Epidermal melanocyte (primary cell): ENCODE results near the gene ZIC2.

Experiments used
- DNase-seq: peaks from one replicate; pipeline ENCODE4 v3.0.0; 2011; ENCODE audit warnings: low spot score; ENCODE audit not compliant: insufficient read length

The ZIC2 gene

DNA sequence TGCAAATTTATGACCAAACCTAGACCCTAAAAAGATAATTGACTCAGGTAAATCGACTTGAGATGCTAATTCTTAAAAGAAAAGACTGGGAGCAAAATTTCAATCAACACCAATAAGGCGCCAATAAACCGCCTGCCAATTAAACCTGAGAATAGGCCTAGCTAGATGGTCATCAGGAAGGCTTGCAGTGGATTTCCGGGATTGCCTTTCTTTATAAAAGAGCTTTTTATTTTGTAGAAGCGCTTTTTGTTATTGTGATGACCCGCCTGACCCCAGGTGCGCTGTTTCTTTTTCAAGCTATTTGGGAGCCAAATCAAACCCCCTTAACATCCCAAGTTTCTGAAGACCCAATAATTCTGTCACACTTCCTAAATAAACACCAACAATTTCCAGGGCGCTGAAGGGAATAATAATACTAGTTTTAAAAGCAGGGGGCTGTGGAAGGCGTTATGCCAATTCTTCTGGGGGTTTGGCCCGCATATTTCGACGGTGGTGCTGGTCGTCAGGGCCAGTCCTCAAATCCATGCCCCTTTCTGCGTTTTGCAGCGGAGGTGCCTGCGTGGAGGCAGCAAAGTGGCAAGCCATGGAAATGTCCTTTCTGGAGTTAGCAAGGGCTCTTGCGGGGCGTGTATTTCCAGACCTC lies 7.2 kb upstream of the ZIC2 start:
- DNase-seq: no peak

DNA sequence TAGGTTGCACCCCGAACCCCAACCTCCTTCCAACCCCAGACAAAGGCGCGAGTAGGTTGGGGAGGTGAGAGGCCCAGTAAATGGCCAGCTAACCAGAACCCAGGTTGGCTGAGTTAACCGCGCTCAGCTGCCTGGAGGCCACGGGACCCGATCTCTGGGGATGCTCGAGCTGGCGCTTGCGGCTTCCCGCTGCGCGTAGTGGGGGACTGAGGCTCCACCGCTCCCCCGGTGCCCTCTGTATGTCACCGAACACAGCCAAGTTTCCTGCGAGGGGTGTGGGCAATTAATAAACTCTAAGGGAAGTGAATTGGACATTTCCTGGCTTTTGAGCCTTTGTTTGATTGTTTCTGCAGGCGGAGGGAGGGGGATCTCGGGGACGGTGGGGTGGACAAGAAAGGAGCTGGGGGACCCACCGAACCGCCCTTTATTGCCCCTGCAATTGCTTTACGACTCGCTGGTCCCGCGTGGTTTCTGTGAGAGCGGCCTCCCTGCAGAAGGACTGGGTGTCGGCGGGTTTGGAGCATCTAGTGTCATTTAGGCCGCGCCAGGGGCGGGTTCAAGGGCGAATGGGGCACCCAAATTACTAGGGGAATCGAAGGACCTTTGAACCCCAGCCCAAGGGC lies 6.5 kb upstream of the ZIC2 start:
- no peak for DNase-seq

DNA sequence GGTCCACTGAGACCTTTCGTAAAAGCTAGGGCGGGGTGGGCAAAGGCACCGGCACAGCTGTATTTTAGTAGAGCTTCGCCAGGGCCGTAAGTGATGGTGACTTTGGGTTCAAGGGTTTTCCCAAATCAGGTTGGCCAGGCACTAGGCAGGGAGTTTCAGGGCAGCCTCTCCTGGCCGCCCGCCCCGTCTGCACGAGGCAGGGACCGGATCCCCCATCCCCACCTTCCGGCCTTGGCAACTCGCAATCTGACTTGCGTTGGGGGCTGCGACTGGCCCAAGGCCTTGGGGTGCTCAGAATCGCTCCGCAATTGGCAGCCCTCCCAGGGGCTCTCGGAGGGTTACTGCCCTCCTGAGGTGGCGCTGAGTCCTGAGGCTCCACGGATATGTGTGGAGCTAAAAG lies 6.0 kb upstream of the ZIC2 start:
- DNase-seq: no peak

DNA sequence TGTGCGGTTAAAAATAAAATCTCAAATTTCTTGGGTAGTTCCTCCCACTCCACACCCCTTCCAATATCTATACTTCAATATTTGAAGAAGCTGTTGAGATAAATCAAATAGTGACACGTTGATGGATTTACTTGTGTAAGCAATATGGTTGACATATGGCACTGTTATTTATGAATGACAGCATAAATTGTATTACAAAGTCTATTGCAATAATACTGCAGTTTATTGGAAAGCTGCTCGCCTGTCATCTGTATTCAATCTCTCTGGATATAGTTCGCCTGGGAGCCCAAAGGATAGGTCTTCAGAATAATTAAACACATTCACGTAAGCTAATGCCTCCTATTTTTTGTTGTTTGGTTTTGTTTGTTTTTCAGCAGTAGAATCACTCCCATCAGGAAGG lies 5.0 kb upstream of the ZIC2 start:
- DNase-seq: no peak

DNA sequence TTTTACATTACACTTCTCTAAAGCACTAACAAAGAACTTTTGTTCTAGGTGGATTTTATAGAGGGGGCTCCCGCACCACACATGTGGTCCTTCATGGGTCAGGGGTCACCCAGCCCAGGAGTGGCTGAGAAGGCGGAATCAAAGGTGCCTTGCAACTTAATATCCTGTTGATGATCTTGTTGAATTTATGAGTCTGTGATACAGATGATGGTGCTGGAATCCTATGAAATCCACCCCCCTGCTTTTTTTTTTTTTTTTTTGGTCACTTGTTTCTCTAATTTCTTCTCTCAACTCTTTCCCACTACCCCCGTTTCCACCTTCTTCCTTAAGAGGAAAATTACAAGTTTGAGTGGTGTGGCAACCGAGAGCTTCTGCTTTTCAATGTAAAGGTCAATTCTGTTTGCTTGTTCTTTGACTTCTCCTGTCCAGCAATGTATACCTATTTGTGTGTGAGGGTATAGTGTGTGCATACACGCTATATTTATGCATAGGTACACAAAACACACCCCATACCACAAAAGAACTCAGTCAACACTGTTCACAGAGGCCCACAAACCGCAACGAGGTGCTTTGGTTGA lies 4.2 kb upstream of the ZIC2 start:
- no peak for DNase-seq

DNA sequence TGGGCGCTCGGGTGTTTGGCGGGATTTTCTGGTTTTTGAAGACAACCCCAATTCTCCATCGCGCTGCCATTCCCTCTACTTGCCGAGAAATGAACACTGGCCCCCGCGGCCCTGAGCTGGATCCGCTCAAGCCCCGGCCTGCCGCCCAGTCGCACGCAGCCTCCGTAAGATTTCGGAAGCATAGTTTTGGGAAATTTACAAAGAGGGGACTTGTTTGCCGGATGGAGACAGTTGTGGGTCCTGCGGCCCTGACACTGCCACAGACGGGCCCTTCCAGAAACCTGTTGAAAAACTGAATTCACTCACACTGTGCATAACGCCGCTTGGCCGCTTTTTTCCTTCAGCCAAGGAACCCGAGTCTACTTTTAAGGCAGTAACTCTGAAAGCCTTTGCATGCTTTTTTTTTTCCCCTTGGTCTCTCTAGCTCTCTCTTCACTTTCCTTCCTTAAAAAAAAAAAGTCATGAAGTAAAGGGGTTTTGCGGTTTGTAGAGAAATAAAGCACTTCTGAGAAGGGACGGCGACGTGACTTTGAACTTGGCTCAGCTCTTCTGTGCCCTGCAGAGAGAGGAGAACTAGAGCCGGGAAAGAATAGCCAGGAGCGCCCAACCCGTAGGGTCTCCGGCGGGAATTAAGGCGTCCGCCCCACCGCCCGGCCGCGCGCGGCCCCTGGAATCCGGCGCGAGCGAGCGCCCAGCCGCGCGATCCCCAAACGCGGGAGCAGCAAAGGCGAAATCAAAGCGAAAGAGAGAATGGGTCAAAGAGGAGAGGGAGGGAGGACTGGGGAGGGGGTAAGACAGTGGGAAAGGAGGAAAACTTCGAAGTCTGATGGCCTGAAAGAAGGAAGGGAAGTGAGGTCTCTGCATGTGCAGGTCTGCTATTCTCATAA lies 3.4 kb upstream of the ZIC2 start:
- DNase-seq: no peak

DNA sequence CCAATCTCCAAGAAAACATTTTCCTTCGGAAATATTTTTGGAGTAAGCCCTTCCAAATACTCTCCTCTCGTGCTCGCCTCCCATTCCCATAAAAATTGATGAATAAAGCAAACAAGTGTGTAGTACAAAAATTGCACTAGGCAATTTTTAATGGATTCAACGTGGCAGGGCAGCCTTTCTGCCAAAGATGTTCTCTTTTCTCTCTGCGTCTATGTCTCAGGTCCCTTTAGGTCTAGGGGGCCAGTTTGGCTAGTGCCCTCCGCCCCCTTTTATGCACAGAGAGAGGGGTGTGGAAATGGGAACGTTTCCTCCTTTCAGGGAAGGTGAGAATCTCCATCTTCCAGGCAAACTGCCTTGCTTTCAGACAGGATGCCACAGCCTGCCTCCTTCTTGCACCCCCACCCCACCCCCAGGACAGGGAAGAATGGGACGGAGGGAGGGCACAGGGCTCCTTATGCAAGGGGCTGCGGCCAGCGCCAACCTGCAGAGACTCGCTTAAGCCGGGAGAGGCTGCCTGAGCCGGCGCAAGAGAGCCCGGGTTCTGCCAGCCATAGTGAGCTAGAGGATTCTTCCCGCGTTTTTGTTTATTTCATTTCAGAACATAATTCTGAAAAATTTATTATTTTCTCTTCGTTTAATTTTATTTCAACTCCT lies 2.7 kb upstream of the ZIC2 start:
- DNase-seq: no peak

DNA sequence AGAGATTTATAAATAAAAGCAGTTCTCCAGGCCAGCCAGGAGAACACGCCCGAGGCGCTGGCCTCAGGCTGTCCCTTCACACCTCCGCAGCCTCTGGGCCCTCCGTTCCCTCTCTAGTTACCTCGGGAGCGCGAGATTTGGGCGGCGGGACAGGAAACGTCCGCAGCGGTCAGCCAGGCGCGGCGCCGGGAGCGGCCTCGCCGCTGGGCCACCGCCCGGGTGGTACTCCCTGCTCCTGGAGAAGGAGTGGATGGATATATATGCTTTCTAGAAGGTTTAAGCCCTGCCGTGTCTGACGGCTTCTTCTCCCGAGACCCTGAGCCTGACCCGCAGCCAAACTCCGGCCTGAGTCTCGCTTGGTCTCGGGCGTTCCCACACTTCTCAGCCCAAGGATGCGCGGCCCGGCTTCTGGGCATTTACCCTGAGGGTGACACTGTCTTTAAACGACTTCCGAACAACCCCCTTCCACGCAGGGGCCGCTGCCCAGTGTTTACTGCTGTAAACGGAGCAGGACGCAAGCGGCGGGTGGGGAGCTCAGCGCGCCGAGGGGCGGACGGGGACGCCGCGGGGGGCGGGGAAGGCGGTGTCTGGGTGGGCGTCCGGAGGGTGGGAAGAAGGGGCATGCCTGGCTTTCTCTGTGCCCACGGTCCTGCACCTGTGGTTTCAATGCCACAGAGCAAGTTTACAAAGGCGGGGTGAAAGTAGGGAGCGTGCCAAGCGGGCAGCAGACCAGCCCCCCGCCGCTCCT lies 2.0 kb upstream of the ZIC2 start:
- no peak for DNase-seq

DNA sequence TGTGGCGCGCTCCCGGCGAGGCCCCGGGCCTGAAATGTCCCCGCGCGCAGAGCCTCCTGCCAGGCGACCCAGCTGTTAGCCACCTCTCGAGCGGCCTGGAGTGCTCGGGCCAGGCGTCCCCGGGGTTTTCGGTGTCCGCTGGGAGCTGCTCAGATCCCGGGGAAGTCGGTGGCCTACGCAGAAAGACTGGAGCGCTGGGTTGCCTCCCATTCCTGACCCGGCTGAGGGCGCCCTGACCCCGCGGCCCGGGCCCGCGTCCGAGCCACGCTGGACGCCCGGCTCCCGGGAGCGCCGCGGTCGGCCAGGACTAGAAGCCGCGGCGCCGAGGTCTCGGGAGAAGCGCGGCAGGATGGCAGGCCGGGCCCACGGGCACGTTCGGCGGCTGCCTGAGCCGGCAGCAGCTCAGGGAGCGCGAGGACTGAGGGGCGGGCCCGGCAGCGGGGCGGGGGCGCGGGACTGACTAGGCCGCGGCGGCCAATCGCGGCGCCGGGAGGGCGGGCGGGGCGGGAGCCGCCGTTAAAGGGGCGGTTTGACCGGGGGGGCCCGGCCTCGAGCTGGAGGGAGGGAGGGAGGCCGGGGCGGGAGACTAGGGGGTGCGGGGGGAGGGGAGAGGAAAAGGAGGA lies 1.3 kb upstream of the ZIC2 start:
- peak; percentile 59 for DNase-seq

DNA sequence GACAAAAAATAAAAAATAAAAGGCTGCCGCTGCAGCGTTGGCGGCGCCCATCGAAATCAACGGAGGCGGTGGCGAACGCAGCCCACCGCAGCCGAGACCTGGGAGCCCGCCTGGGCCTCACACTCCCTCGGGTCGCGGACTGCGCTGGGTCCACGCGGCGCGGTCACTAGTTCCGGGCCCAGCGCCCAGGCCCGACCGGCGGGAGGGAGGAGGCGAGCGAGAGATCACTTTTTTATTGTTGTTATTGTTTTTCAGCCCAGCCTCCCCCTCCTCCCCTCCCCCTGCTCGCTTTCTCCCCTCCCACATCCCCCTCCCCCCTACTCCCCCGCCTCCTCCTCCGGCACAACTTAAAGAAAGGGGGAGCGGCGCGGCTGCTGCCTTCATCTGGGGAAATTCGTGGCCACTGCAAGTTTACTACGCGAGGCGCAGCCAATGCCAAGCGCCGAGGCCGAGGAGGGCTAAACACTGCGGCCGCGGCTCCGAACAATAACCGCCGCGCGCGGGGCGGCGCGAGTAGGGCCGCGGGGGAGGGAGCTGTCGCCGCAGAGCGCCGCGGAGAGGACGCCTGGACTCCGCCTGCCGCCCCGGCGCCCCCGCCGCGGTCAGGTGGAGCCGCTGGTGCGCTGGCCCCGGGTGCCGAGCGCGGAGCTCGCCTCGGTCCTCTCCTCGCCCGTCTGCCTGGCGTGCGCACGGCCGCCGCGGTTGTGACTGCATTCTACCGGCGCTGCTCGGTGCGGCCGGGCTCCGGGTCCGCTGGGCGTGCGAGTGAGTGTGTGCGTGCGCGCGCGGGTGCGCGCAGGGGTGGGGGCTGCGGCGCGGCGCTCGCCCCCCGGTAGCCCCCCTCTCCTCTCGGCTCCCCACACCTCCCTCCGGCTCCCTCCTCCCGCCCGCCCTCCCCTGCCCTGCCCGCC lies 505 bp upstream of the ZIC2 start:
- DNase-seq: no peak

DNA sequence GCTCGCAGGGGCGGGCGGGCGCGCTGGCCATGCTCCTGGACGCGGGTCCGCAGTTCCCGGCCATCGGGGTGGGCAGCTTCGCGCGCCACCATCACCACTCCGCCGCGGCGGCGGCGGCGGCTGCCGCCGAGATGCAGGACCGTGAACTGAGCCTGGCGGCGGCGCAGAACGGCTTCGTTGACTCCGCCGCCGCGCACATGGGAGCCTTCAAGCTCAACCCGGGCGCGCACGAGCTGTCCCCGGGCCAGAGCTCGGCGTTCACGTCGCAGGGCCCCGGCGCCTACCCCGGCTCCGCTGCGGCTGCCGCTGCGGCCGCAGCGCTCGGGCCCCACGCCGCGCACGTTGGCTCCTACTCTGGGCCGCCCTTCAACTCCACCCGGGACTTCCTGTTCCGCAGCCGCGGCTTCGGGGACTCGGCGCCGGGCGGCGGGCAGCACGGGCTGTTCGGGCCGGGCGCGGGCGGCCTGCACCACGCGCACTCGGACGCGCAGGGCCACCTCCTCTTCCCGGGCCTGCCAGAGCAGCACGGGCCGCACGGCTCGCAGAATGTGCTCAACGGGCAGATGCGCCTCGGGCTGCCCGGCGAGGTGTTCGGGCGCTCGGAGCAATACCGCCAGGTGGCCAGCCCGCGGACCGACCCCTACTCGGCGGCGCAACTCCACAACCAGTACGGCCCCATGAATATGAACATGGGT lies 599 bp downstream of the ZIC2 start:
- DNase-seq: no peak

DNA sequence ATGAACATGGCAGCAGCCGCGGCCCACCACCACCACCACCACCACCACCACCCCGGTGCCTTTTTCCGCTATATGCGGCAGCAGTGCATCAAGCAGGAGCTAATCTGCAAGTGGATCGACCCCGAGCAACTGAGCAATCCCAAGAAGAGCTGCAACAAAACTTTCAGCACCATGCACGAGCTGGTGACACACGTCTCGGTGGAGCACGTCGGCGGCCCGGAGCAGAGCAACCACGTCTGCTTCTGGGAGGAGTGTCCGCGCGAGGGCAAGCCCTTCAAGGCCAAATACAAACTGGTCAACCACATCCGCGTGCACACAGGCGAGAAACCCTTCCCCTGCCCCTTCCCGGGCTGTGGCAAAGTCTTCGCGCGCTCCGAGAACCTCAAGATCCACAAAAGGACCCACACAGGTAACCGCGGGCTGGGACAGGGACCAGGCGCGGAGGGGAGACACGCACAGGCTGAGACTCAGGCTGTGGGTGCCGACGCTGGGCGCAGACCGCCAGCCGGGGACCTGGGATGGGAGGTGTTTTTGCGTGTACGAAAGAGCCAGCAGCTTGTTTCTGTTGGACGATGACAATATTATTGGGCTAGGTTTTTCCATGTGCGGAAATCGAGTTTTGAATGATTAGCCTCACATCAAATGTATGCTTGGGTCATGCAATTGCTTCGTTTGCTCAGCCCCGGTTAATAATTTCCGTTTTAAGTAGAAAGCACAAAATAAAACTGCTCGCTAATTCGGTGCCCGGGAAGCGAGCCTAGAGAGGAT lies 1.3 kb downstream of the ZIC2 start:
- DNase-seq: no peak

DNA sequence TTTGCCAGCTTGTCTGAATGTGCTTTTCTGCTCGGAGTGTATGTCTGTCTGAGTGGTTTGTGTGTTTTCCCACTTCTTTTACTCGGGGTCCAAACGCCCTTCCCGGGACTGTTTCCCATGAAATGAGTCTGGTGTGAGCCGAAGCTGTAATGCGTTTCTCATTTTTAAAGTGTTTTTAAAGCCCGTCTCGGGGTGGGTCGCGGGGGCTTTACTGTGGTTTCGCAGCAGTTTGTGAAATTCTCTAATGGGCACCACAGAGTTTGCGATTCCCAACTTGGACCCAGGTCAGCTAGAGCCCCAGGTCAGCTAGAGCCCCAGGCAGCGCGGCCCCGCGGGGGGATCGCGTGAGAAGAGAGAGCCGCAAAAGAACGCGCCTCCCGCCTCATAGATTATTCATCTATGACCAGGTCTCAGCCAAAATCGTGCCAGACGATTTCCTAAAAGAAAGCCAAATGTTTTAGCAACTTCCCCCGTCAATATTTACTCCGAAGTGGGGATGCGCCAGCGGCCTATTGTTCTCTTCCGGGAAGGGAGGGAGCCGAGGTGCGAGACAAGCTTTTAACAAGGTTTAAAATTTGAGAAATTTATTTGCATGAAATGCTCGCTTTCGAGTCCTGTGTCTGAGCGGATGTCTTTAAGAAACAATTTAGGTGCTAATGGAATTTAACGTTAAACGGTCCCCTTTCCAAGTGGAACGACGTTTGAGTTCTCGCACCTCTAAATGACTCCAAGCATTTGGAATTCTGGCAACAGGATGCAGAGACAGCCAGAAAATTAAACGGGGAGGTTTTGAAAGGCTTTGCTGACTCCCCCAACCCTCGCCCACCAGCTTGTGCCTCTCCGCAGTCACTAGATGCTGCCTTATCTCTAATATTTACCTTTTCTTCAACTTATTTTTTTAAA lies 2.2 kb downstream of the ZIC2 start:
- DNase-seq: no peak

DNA sequence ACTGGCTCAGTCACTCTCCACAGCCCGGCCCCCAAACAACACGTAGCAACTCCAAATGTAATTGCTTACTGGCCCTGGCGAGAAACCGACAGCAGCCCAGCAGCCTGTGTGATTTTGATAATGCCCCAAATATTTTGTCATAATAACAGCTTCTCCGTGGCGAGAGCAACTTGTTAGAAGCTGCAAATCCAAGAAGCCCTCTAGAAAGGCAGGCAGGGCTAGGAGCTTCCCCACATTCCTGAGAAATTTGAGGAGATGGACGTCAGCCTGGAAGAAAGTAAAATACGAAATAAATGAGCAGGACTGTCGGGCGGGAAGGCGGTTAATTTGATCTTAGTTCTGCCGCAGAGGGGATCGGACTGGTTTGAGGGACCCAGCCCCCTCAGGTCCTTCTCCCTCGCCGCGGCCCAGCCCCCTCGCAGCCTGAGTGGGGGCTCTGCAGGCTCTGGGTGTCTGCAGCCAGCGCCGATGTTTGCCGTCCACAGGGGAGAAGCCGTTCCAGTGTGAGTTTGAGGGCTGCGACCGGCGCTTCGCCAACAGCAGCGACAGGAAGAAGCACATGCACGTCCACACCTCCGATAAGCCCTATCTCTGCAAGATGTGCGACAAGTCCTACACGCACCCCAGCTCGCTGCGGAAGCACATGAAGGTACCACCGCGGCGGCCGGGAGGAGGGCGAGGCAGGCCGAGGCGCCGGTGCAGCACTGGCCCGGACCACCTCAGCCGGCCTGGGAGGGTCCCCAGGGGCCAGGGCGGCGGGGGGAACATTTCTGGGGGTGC lies 3.1 kb downstream of the ZIC2 start:
- DNase-seq: peak; percentile 10

DNA sequence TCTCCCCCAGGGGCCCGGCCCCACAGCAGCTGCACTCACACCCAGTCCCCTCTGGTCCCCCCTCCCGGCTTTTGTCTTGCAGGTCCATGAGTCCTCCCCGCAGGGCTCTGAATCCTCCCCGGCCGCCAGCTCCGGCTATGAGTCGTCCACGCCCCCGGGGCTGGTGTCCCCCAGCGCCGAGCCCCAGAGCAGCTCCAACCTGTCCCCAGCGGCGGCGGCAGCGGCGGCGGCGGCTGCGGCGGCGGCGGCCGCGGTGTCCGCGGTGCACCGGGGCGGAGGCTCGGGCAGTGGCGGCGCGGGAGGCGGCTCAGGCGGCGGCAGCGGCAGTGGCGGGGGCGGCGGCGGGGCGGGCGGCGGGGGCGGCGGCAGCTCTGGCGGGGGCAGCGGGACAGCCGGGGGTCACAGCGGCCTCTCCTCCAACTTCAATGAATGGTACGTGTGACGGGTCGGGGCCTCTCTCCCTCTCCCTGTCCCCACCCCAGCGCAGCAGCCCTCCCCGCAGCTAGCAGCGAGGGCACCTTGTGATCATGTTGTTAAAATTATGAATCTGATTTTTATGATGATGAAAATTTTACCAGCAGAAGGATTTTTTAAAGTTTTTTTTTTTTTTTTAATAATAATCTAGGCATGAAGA lies 3.8 kb downstream of the ZIC2 start:
- DNase-seq: peak; percentile 1
